ENCODE data around the gene NRG3. TPM values are rescaled to one million over a fixed set of nuclear protein-coding genes. Genes with fewer than 3 reads are reported as not detected.

The NRG3 gene
- total and polyA plus RNA-seq, 2 of the 4 experiments (the other 2 are of a cell fraction) = not detected

DNA sequence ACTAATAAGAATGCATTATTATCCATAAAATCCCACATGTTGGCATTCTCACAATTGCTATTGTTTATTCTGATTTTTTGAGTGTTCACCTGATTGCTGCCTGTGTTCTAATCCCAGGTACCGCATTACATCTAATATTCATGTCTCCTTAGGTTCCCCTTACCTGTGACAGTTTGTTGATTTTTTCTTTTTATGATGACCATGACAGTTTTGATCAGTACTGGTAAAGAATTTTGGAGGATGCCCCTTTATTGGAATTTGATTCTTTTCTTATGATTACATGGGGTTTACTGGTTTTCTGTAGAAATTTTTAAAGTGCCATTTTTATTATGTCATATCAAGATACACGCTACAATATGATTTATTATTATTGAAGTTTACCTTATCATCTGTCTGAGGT, 1091.1 kb downstream of the NRG3 start:
- Histone ChIP-seq H3K4me3 (ENCODE audit: insufficient read depth, low read depth, low read length) (no peak overlapping the region), H4K5ac (ENCODE audit: low read depth, low read length) (no peak overlapping the region), H4K20me1 (ENCODE audit: insufficient read depth, low read length) (no peaks in the 10 kb centered on the region), H2BK15ac (ENCODE audit: low read depth, low read length) (no peak overlapping the region), H4K91ac (ENCODE audit: insufficient read depth, low read depth, low read length) (no peak overlapping the region), H3K18ac (ENCODE audit: low read depth, low read length) (no peak overlapping the region), H4K8ac (ENCODE audit: low read depth in 2 of 2, low read length in 2 of 2) (no peak overlapping the region), H3K36me3 (ENCODE audit: control insufficient read depth, insufficient read depth, low read length) (no peaks in the 10 kb centered on the region), H2AK9ac (replicated peaks; ENCODE audit: low read depth, low read length, poor library complexity) (no peak overlapping the region), H3K4me2 (ENCODE audit: low read depth, low read length) (no peak overlapping the region), H3K9me3 (ENCODE audit: control insufficient read depth, insufficient read depth, low read length) (no peaks in the 10 kb centered on the region), H3K27ac (ENCODE audit: insufficient read depth, low read length) (no peak overlapping the region), H3K27me3 (ENCODE audit: control insufficient read depth, insufficient read depth, low read length) (no peaks in the 10 kb centered on the region), H3K14ac (replicated peaks; ENCODE audit: low read depth, low read length) (no peak overlapping the region), H3K9ac (ENCODE audit: low read depth, low read length) (no peak overlapping the region), H3K79me1 (ENCODE audit: low read depth in 1 of 2, low read length in 2 of 2) (no peaks in the 10 kb centered on the region), H2BK20ac (ENCODE audit: low read depth, low read length) (no peak overlapping the region), H3K9me1 (ENCODE audit: insufficient read depth, low read length) (no peaks in the 10 kb centered on the region), H2AFZ (replicated peaks; ENCODE audit: low read length, poor library complexity) (no peak overlapping the region), H3K56ac (ENCODE audit: extremely low read depth, insufficient read depth, low read length) (no peak overlapping the region), H2AK5ac (ENCODE audit: low read depth, low read length) (no peak overlapping the region), H2BK120ac (ENCODE audit: low read depth, low read length) (no peak overlapping the region), H2BK5ac (ENCODE audit: low read depth, low read length, poor library complexity, severe bottlenecking) (no peak overlapping the region), H3K4me1 (ENCODE audit: control insufficient read depth, insufficient read depth, low read length) (no peaks in the 10 kb centered on the region), H3K4ac (ENCODE audit: low read depth, low read length) (no peak overlapping the region), H3K23ac (ENCODE audit: low read depth, low read length) (no peak overlapping the region)
- ATAC-seq (ENCODE audit: low read depth) (no peak), DNase-seq (no peak)
- TF ChIP-seq MAFK (IDR thresholded peaks at IDR 0.05; ENCODE audit: low read depth, low read length) (peak; percentile 47), NFE2L2 (IDR thresholded peaks at IDR 0.05; ENCODE audit: low read depth, low read length) (no peak)
- TF ChIP-seq, protein P1, sequence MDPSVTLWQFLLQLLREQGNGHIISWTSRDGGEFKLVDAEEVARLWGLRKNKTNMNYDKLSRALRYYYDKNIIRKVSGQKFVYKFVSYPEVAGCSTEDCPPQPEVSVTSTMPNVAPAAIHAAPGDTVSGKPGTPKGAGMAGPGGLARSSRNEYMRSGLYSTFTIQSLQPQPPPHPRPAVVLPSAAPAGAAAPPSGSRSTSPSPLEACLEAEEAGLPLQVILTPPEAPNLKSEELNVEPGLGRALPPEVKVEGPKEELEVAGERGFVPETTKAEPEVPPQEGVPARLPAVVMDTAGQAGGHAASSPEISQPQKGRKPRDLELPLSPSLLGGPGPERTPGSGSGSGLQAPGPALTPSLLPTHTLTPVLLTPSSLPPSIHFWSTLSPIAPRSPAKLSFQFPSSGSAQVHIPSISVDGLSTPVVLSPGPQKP (IDR thresholded peaks at IDR 0.05; ENCODE audit: borderline replicate concordance, low read depth, low read length) = no peak
- CTCF ChIA-PET = no interaction called here
- intact Hi-C loops (cut with micrococcal nuclease) = no loop called here
- WGBS, 2 experiments (ENCODE audit: extremely low coverage in 2 of 2, insufficient read length in 1 of 2) = no CpG with 5 or more reads among the region's 2 CpGs
- in situ Hi-C loops (cut with MboI; ENCODE audit: low sequenced_read_pairs) = no loop called here
- BruUV-seq (replicated peaks) = no TSS peak
- dilution Hi-C loops (cut with HindIII; ENCODE audit: low sequenced_read_pairs, unreplicated experiment) = no loop called here
- POLR2A ChIA-PET (ENCODE audit: unreplicated experiment) = no interaction called here

Measured in IMR-90 (cell line).